ENCODE results near the gene SPTLC3.

The SPTLC3 gene

GRCh38 chr20:13180986-13181889 lies 172.5 kb downstream of the SPTLC3 start:
- TF ChIP-seq, protein P1, sequence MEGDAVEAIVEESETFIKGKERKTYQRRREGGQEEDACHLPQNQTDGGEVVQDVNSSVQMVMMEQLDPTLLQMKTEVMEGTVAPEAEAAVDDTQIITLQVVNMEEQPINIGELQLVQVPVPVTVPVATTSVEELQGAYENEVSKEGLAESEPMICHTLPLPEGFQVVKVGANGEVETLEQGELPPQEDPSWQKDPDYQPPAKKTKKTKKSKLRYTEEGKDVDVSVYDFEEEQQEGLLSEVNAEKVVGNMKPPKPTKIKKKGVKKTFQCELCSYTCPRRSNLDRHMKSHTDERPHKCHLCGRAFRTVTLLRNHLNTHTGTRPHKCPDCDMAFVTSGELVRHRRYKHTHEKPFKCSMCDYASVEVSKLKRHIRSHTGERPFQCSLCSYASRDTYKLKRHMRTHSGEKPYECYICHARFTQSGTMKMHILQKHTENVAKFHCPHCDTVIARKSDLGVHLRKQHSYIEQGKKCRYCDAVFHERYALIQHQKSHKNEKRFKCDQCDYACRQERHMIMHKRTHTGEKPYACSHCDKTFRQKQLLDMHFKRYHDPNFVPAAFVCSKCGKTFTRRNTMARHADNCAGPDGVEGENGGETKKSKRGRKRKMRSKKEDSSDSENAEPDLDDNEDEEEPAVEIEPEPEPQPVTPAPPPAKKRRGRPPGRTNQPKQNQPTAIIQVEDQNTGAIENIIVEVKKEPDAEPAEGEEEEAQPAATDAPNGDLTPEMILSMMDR (IDR thresholded peaks at IDR 0.05; ENCODE audit: control insufficient read depth, extremely low read depth, insufficient read depth), result no peak
- H3K4me3 ChIP-seq (ENCODE audit: low read depth, low read length), result no peak overlapping the region
- DNase-seq (ENCODE audit: low read depth), result no peak

DNA sequence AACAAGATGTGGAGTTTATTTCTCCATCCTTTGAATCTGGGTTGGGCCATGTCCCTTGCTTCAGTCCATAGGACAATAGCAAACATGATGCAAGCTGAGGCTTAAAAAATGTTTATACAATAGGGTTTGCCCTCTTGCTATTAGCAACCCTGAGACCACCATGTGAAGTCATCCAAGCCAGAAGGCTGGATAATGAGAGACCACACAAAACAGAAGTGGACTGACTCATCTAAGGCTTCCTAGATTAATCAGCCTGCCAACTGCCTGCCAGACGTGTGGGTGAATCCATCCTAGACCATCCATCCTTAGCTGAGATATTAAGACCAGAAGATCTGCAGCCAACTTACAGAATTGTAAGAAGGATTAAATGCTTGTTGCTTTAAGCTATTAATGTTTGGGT lies 174.2 kb downstream of the SPTLC3 start:
- DNase-seq (ENCODE audit: low read depth), result no peak
- no peak overlapping the region for H3K4me3 ChIP-seq (ENCODE audit: low read depth, low read length)
- TF ChIP-seq, protein P1 (IDR thresholded peaks at IDR 0.05; ENCODE audit: control insufficient read depth, extremely low read depth, insufficient read depth), result no peak

- no peak overlapping the region for H3K4me3 ChIP-seq (ENCODE audit: low read depth, low read length)
- no peak for DNase-seq (ENCODE audit: low read depth)
- TF ChIP-seq, protein P1 (IDR thresholded peaks at IDR 0.05; ENCODE audit: control insufficient read depth, extremely low read depth, insufficient read depth), result no peak
Observed at GRCh38 chr20:13186043-13186774, 177.4 kb downstream of the SPTLC3 start.

DNA sequence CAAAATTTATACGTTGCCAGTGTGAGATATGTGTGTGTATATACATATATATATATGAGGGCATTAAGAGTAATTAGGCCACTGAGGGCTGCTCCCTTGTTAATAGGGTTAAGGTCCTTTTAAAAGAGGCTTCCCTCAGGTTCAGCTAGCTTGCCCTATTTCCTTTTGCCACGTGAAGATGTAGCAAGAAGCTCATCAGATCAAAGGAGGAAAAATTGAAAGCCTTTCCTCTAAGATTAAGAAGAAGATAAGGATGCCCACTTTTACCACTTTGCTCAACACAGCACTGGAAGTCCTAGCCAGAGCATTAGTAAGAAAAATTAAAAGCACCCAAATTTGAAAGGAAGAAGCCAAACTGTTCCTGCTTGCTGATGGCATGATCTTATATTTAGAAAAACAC lies 179.1 kb downstream of the SPTLC3 start:
- TF ChIP-seq, protein P1 (IDR thresholded peaks at IDR 0.05; ENCODE audit: control insufficient read depth, extremely low read depth, insufficient read depth), result no peak
- no peak overlapping the region for H3K4me3 ChIP-seq (ENCODE audit: low read depth, low read length)
- no peak for DNase-seq (ENCODE audit: low read depth)

DNA sequence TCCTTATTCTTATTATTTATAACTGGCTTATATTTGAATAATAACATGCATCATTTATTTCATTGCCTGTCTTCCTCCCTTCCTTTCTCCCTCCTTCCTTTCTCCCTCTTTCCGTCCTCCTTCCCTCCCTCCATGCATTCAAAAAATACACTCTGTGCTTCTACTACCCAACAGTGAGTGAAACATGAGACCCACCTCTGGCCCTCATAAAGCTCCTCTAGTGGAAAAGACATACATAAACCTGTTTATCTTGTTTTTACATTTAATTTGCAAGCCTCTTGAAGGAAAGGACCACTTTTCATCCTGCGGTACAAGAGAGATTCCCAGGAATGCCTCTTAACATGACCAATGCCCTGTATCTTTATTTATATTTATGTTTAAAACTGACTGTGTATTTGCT lies 190.5 kb downstream of the SPTLC3 start:
- no peak for DNase-seq (ENCODE audit: low read depth)
- no peak overlapping the region for H3K4me3 ChIP-seq (ENCODE audit: low read depth, low read length)
- TF ChIP-seq, protein P1 (IDR thresholded peaks at IDR 0.05; ENCODE audit: control insufficient read depth, extremely low read depth, insufficient read depth), result no peak

- DNase-seq (ENCODE audit: low read depth), result no peak
- TF ChIP-seq, protein P1 (IDR thresholded peaks at IDR 0.05; ENCODE audit: control insufficient read depth, extremely low read depth, insufficient read depth), result no peak
- no peak overlapping the region for H3K4me3 ChIP-seq (ENCODE audit: low read depth, low read length)
Observed at GRCh38 chr20:13200767-13201500, 192.2 kb downstream of the SPTLC3 start.
